ENCODE data around the gene CDHR3. TPM values are rescaled to one million over a fixed set of nuclear protein-coding genes. Genes with fewer than 3 reads are reported as not detected.
A peak's percentile ranks its signal among the peaks of the same experiment; 100 is the strongest.

Gene CDHR3
- polyA plus RNA-seq, 4 donors, result 4.1 to 24.1 (median 5.4) TPM

- DNase-seq (no peak), FAIRE-seq (no peak)
- Histone ChIP-seq H3K27me3 (ENCODE audit: control insufficient read depth in 3 of 3, insufficient read depth in 3 of 3, low read length in 3 of 3) (no peaks in the 10 kb centered on the region), H3K4me3 (ENCODE audit: low read depth in 1 of 3, low read length in 3 of 3) (no peak overlapping the region), H3K4me1 (ENCODE audit: control insufficient read depth in 3 of 3, insufficient read depth in 2 of 3, low read depth in 1 of 3, low read length in 2 of 3) (peaks cover 0 to 4% (median 0%) of the 10 kb centered on the region in 3 donors), H3K9me3 (ENCODE audit: control insufficient read depth in 2 of 2, insufficient read depth in 1 of 2, low read depth in 1 of 2, low read length in 1 of 2) (no peaks in the 10 kb centered on the region), H3K36me3 (ENCODE audit: control insufficient read depth in 3 of 3, insufficient read depth in 2 of 3, low read depth in 1 of 3, low read length in 3 of 3) (no peaks in the 10 kb centered on the region), H3K27ac (ENCODE audit: low read depth in 1 of 3, low read length in 2 of 3) (no peak overlapping the region)
- WGBS, 3 donors, result 80 to 90% (median 86%) methylated on average over 12 of the region's 12 CpGs
Observed at GRCh38 chr7:106038916-106039315, 75.9 kb downstream of the CDHR3 start.

GRCh38 chr7:106039486-106040060, 76.5 kb downstream of the CDHR3 start:
- no peak overlapping the region for H3K27ac ChIP-seq (ENCODE audit: low read depth in 1 of 3, low read length in 2 of 3)
- DNase-seq, result no peak

GRCh38 chr7:106041140-106041717, 78.2 kb downstream of the CDHR3 start:
- Histone ChIP-seq H3K4me1 (ENCODE audit: control insufficient read depth in 3 of 3, insufficient read depth in 2 of 3, low read depth in 1 of 3, low read length in 2 of 3) (peaks cover 0 to 4% (median 0%) of the 10 kb centered on the region in 3 donors), H3K4me3 (ENCODE audit: low read depth in 1 of 3, low read length in 3 of 3) (no peak overlapping the region), H3K36me3 (ENCODE audit: control insufficient read depth in 3 of 3, insufficient read depth in 2 of 3, low read depth in 1 of 3, low read length in 3 of 3) (no peaks in the 10 kb centered on the region), H3K27me3 (ENCODE audit: control insufficient read depth in 3 of 3, insufficient read depth in 3 of 3, low read length in 3 of 3) (peaks cover 0 to 3% (median 0%) of the 10 kb centered on the region in 3 donors), H3K27ac (ENCODE audit: low read depth in 1 of 3, low read length in 2 of 3) (no peak overlapping the region), H3K9me3 (ENCODE audit: control insufficient read depth in 2 of 2, insufficient read depth in 1 of 2, low read depth in 1 of 2, low read length in 1 of 2) (no peaks in the 10 kb centered on the region)
- no peak for FAIRE-seq
- 46 to 53% (median 53%) methylated on average over 6 of the region's 6 CpGs for WGBS, 3 donors
- DNase-seq, result peak; percentile 24 to 35

More at GRCh38 chr7:106039486-106040060, 76.5 kb downstream of the CDHR3 start:
- no peak for FAIRE-seq
- Histone ChIP-seq H3K27me3 (ENCODE audit: control insufficient read depth in 3 of 3, insufficient read depth in 3 of 3, low read length in 3 of 3) (peaks cover 0 to 1% (median 0%) of the 10 kb centered on the region in 3 donors), H3K36me3 (ENCODE audit: control insufficient read depth in 3 of 3, insufficient read depth in 2 of 3, low read depth in 1 of 3, low read length in 3 of 3) (no peaks in the 10 kb centered on the region), H3K4me1 (ENCODE audit: control insufficient read depth in 3 of 3, insufficient read depth in 2 of 3, low read depth in 1 of 3, low read length in 2 of 3) (peaks cover 0 to 4% (median 0%) of the 10 kb centered on the region in 3 donors), H3K9me3 (ENCODE audit: control insufficient read depth in 2 of 2, insufficient read depth in 1 of 2, low read depth in 1 of 2, low read length in 1 of 2) (no peaks in the 10 kb centered on the region), H3K4me3 (ENCODE audit: low read depth in 1 of 3, low read length in 3 of 3) (no peak overlapping the region)
- 80 to 88% (median 88%) methylated on average over 13 of the region's 13 CpGs for WGBS, 3 donors

GRCh38 chr7:106042196-106042611, 79.1 kb downstream of the CDHR3 start:
- Histone ChIP-seq H3K27ac (ENCODE audit: low read depth in 1 of 3, low read length in 2 of 3) (no peak overlapping the region), H3K27me3 (ENCODE audit: control insufficient read depth in 3 of 3, insufficient read depth in 3 of 3, low read length in 3 of 3) (peaks cover 0 to 3% (median 0%) of the 10 kb centered on the region in 3 donors), H3K36me3 (ENCODE audit: control insufficient read depth in 3 of 3, insufficient read depth in 2 of 3, low read depth in 1 of 3, low read length in 3 of 3) (no peaks in the 10 kb centered on the region), H3K4me3 (ENCODE audit: low read depth in 1 of 3, low read length in 3 of 3) (no peak overlapping the region), H3K9me3 (ENCODE audit: control insufficient read depth in 2 of 2, insufficient read depth in 1 of 2, low read depth in 1 of 2, low read length in 1 of 2) (no peaks in the 10 kb centered on the region), H3K4me1 (ENCODE audit: control insufficient read depth in 3 of 3, insufficient read depth in 2 of 3, low read depth in 1 of 3, low read length in 2 of 3) (peaks cover 0 to 4% (median 0%) of the 10 kb centered on the region in 3 donors)
- WGBS, 3 donors, result 90 to 94% (median 93%) methylated on average over 4 of the region's 4 CpGs
- FAIRE-seq (no peak), DNase-seq (no peak)

- no peaks in the 10 kb centered on the region for H3K9me3 ChIP-seq (ENCODE audit: control insufficient read depth in 2 of 2, insufficient read depth in 1 of 2, low read depth in 1 of 2, low read length in 1 of 2)
- DNase-seq (no peak), FAIRE-seq (no peak)
- H3K4me1 ChIP-seq (ENCODE audit: control insufficient read depth in 3 of 3, insufficient read depth in 2 of 3, low read depth in 1 of 3, low read length in 2 of 3), result peaks cover 0 to 4% (median 0%) of the 10 kb centered on the region in 3 donors
- H3K36me3 ChIP-seq (ENCODE audit: control insufficient read depth in 3 of 3, insufficient read depth in 2 of 3, low read depth in 1 of 3, low read length in 3 of 3), result no peaks in the 10 kb centered on the region
- no peak overlapping the region for H3K4me3 ChIP-seq (ENCODE audit: low read depth in 1 of 3, low read length in 3 of 3)
- WGBS, 3 donors, result 43 to 76% (median 47%) methylated on average over 2 of the region's 2 CpGs
- H3K27me3 ChIP-seq (ENCODE audit: control insufficient read depth in 3 of 3, insufficient read depth in 3 of 3, low read length in 3 of 3), result peaks cover 0 to 3% (median 0%) of the 10 kb centered on the region in 3 donors
- H3K27ac ChIP-seq (ENCODE audit: low read depth in 1 of 3, low read length in 2 of 3), result no peak overlapping the region
Observed at GRCh38 chr7:106045139-106045538, 82.1 kb downstream of the CDHR3 start.

- H3K9me3 ChIP-seq (ENCODE audit: control insufficient read depth in 2 of 2, insufficient read depth in 1 of 2, low read depth in 1 of 2, low read length in 1 of 2), result no peaks in the 10 kb centered on the region
- no peaks in the 10 kb centered on the region for H3K36me3 ChIP-seq (ENCODE audit: control insufficient read depth in 3 of 3, insufficient read depth in 2 of 3, low read depth in 1 of 3, low read length in 3 of 3)
- H3K4me3 ChIP-seq (ENCODE audit: low read depth in 1 of 3, low read length in 3 of 3), result no peak overlapping the region
- FAIRE-seq (no peak), DNase-seq (no peak)
- peaks cover 0 to 3% (median 0%) of the 10 kb centered on the region in 3 donors for H3K27me3 ChIP-seq (ENCODE audit: control insufficient read depth in 3 of 3, insufficient read depth in 3 of 3, low read length in 3 of 3)
- peaks cover 0 to 4% (median 0%) of the 10 kb centered on the region in 3 donors for H3K4me1 ChIP-seq (ENCODE audit: control insufficient read depth in 3 of 3, insufficient read depth in 2 of 3, low read depth in 1 of 3, low read length in 2 of 3)
- 70 to 85% (median 71%) methylated on average over 1 of the region's 1 CpG for WGBS, 3 donors
- H3K27ac ChIP-seq (ENCODE audit: low read depth in 1 of 3, low read length in 2 of 3), result no peak overlapping the region
Observed at GRCh38 chr7:106045586-106045985, 82.5 kb downstream of the CDHR3 start.

- 78 to 88% (median 84%) methylated on average over 5 of the region's 5 CpGs for WGBS, 3 donors
Observed at GRCh38 chr7:106047184-106047583, 84.1 kb downstream of the CDHR3 start.

GRCh38 chr7:106047818-106048705, 85.0 kb downstream of the CDHR3 start:
- Histone ChIP-seq H3K9me3 (ENCODE audit: control insufficient read depth in 2 of 2, insufficient read depth in 1 of 2, low read depth in 1 of 2, low read length in 1 of 2) (no peaks in the 10 kb centered on the region), H3K4me1 (ENCODE audit: control insufficient read depth in 3 of 3, insufficient read depth in 2 of 3, low read depth in 1 of 3, low read length in 2 of 3) (no peaks in the 10 kb centered on the region), H3K27ac (ENCODE audit: low read depth in 1 of 3, low read length in 2 of 3) (no peak overlapping the region), H3K27me3 (ENCODE audit: control insufficient read depth in 3 of 3, insufficient read depth in 3 of 3, low read length in 3 of 3) (peaks cover 0 to 3% (median 2%) of the 10 kb centered on the region in 3 donors), H3K36me3 (ENCODE audit: control insufficient read depth in 3 of 3, insufficient read depth in 2 of 3, low read depth in 1 of 3, low read length in 3 of 3) (no peaks in the 10 kb centered on the region), H3K4me3 (ENCODE audit: low read depth in 1 of 3, low read length in 3 of 3) (no peak overlapping the region)
- FAIRE-seq (no peak), DNase-seq (no peak)
- 68 to 87% (median 75%) methylated on average over 10 of the region's 10 CpGs for WGBS, 3 donors

More at GRCh38 chr7:106047184-106047583, 84.1 kb downstream of the CDHR3 start:
- DNase-seq, result no peak
- no peaks in the 10 kb centered on the region for H3K36me3 ChIP-seq (ENCODE audit: control insufficient read depth in 3 of 3, insufficient read depth in 2 of 3, low read depth in 1 of 3, low read length in 3 of 3)
- FAIRE-seq, result no peak
- no peak overlapping the region for H3K4me3 ChIP-seq (ENCODE audit: low read depth in 1 of 3, low read length in 3 of 3)
- no peak overlapping the region for H3K27ac ChIP-seq (ENCODE audit: low read depth in 1 of 3, low read length in 2 of 3)
- no peaks in the 10 kb centered on the region for H3K9me3 ChIP-seq (ENCODE audit: control insufficient read depth in 2 of 2, insufficient read depth in 1 of 2, low read depth in 1 of 2, low read length in 1 of 2)
- H3K4me1 ChIP-seq (ENCODE audit: control insufficient read depth in 3 of 3, insufficient read depth in 2 of 3, low read depth in 1 of 3, low read length in 2 of 3), result peaks cover 0 to 4% (median 0%) of the 10 kb centered on the region in 3 donors
- H3K27me3 ChIP-seq (ENCODE audit: control insufficient read depth in 3 of 3, insufficient read depth in 3 of 3, low read length in 3 of 3), result peaks cover 0 to 3% (median 0%) of the 10 kb centered on the region in 3 donors

Measured in small intestine (tissue), 7 donors.